ENCODE results near the gene FUT1. TPM values are rescaled to one million over a fixed set of nuclear protein-coding genes. Genes with fewer than 3 reads are reported as not detected.

FUT1 gene
- total and polyA plus RNA-seq, 9 of the 15 experiments (the other 6 are each of a cell fraction or from before 2014, with no cell fraction given): 2.3 to 18.5 (median 8.8) TPM

GRCh38 chr19:48795055-48795684, 42.7 kb upstream of the FUT1 start (continued):
- peak; percentile 57; the same call in 1 of the 2 replicates for TF ChIP-seq TCFL5 (CRISPR knock-in tag; conservative IDR thresholded peaks at IDR 0.05)
- TF ChIP-seq ZBTB8A (IDR thresholded peaks at IDR 0.05; ENCODE audit: partially characterized antibody): no peak
- no peak for TF ChIP-seq CREB5 (CRISPR knock-in tag; IDR thresholded peaks at IDR 0.05)
- TF ChIP-seq, protein P1, sequence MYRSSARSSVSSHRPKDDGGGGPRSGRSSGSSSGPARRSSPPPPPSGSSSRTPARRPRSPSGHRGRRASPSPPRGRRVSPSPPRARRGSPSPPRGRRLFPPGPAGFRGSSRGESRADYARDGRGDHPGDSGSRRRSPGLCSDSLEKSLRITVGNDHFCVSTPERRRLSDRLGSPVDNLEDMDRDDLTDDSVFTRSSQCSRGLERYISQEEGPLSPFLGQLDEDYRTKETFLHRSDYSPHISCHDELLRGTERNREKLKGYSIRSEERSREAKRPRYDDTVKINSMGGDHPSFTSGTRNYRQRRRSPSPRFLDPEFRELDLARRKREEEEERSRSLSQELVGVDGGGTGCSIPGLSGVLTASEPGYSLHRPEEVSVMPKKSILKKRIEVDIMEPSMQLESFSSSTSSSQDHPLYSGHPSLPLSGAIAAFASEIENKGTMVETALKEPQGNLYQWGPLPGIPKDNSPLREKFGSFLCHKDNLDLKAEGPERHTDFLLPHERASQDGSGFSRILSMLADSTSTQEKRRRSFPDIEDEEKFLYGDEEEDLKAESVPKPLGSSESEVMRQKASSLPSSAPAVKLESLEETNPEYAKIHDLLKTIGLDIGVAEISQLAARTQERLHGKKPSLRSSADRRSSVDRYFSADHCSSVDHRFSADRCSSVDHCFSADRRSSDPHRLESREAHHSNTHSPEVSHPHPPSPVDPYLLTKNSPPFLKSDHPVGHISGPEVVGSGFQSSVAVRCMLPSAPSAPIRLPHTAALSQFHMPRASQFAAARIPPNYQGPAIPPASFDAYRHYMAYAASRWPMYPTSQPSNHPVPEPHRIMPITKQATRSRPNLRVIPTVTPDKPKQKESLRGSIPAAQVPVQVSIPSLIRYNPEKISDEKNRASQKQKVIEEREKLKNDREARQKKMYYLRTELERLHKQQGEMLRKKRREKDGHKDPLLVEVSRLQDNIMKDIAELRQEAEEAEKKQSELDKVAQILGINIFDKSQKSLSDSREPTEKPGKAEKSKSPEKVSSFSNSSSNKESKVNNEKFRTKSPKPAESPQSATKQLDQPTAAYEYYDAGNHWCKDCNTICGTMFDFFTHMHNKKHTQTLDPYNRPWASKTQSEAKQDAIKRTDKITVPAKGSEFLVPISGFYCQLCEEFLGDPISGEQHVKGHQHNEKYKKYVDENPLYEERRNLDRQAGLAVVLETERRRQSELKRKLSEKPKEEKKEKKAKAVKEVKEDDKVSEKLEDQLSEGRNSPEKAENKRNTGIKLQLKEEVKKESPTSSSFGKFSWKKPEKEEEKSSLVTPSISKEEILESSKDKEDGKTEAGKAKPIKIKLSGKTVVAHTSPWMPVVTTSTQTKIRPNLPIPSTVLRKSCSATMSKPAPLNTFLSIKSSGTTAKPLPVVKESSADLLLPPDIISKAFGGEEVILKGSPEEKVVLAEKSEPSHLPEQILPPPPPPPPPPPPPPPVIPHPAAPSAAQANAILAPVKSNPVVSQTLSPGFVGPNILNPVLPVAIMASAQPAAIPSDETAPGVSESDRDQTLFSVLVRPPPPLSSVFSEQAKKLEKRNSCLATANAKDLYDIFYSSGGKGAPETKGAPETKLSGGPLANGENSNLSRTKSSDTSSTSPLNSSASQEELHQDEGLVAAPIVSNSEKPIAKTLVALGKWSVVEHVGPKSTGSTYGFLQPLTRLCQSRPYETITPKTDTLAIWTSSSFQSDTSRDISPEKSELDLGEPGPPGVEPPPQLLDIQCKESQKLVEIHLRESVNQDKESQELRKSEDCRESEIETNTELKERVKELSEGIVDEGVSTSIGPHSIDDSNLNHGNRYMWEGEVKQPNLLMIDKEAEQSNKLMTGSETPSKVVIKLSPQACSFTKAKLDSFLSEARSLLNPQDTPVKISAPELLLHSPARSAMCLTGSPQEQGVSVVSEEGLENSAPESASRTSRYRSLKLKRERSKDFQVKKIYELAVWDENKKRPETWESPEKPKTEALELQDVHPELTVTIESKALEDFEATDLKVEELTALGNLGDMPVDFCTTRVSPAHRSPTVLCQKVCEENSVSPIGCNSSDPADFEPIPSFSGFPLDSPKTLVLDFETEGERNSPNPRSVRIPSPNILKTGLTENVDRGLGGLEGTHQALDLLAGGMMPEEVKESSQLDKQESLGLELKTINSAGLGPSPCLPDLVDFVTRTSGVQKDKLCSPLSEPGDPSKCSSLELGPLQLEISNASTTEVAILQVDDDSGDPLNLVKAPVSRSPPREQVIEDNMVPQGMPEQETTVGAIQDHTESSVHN (IDR thresholded peaks at IDR 0.05; ENCODE audit: borderline replicate concordance in 1 of 2, low read depth in 1 of 2): no peak
- TF ChIP-seq ZNF778 (CRISPR knock-in tag; IDR thresholded peaks at IDR 0.05): no peak
- TF ChIP-seq ZNF217 (CRISPR knock-in tag; IDR thresholded peaks at IDR 0.05): no peak
- TF ChIP-seq GABPA (tag; conservative IDR thresholded peaks at IDR 0.05; ENCODE audit: low read depth): peak; percentile 77
- TF ChIP-seq POLR2AphosphoS5 (IDR thresholded peaks at IDR 0.05; ENCODE audit: control insufficient read depth, insufficient read depth, low read depth, low read length): peak; percentile 46
- TF ChIP-seq HDAC2 (IDR thresholded peaks at IDR 0.05): peak; percentile 45; the same call in 1 of the 2 replicates
- TF ChIP-seq POLR2AphosphoS2 (IDR thresholded peaks at IDR 0.05; ENCODE audit: low read length): peak; percentile 97
- TF ChIP-seq UBTF (IDR thresholded peaks at IDR 0.05; ENCODE audit: borderline replicate concordance in 1 of 2, low read depth in 2 of 2, low read length in 2 of 2): no peak
- TF ChIP-seq POLR2H (tag; IDR thresholded peaks at IDR 0.05; ENCODE audit: low read depth): no peak
- TF ChIP-seq ZNF511 (CRISPR knock-in tag; IDR thresholded peaks at IDR 0.05): peak; percentile 67; the same call in 1 of the 2 replicates
- no peak for TF ChIP-seq KHSRP (IDR thresholded peaks at IDR 0.05)
- no peak for TF ChIP-seq TBL1XR1 (IDR thresholded peaks at IDR 0.05; ENCODE audit: low read length in 2 of 2)

Measured in K562 (cell line).